ENCODE data around the gene GSK3A. TPM values are rescaled to one million over a fixed set of nuclear protein-coding genes. Genes with fewer than 3 reads are reported as not detected.
A peak's percentile ranks its signal among the peaks of the same experiment; 100 is the strongest.

The GSK3A gene
- total RNA-seq, 1 donor from 2014 or later = 39.8 TPM

GRCh38 chr19:42246922-42247639 lies 4.7 kb upstream of the GSK3A start:
- no peaks in the 10 kb centered on the region for H3K27me3 ChIP-seq (ENCODE audit: low read depth)
- H3K9me3 ChIP-seq = no peaks in the 10 kb centered on the region
- H3K4me1 ChIP-seq = peaks cover 58% of the 10 kb centered on the region
- no peak for DNase-seq
- no peak overlapping the region for H3K27ac ChIP-seq
- intact Hi-C loops (cut with DNase I) = no loop called here
- H3K4me3 ChIP-seq = no peak overlapping the region
- TF ChIP-seq CTCF (IDR thresholded peaks at IDR 0.05) = no peak
- peaks cover 27% of the 10 kb centered on the region for H3K36me3 ChIP-seq
- ATAC-seq = no peak

GRCh38 chr19:42246143-42246921 lies 3.9 kb upstream of the GSK3A start:
- DNase-seq = peak; percentile 65
- H3K4me1 ChIP-seq = peaks cover 56% of the 10 kb centered on the region
- no peak overlapping the region for H3K4me3 ChIP-seq
- peak; percentile 53 for TF ChIP-seq CTCF (IDR thresholded peaks at IDR 0.05)
- no peak for ATAC-seq
- no peaks in the 10 kb centered on the region for H3K9me3 ChIP-seq
- H3K27ac ChIP-seq = peak overlapping the region; percentile 11
- intact Hi-C loops (cut with DNase I) = no loop called here
- H3K27me3 ChIP-seq (ENCODE audit: low read depth) = no peaks in the 10 kb centered on the region
- H3K36me3 ChIP-seq = peaks cover 27% of the 10 kb centered on the region

GRCh38 chr19:42245231-42245630 lies 2.8 kb upstream of the GSK3A start:
- H3K27me3 ChIP-seq (ENCODE audit: low read depth) = no peaks in the 10 kb centered on the region
- peak overlapping the region; percentile 90 for H3K27ac ChIP-seq
- peaks cover 57% of the 10 kb centered on the region for H3K4me1 ChIP-seq
- H3K9me3 ChIP-seq = no peaks in the 10 kb centered on the region
- no peak overlapping the region for H3K4me3 ChIP-seq
- ATAC-seq (no peak), DNase-seq (no peak)
- no peak for TF ChIP-seq CTCF (IDR thresholded peaks at IDR 0.05)
- peaks cover 29% of the 10 kb centered on the region for H3K36me3 ChIP-seq
- intact Hi-C loops (cut with DNase I) = no loop called here

- peak; percentile 63 for TF ChIP-seq CTCF (IDR thresholded peaks at IDR 0.05)
- ATAC-seq = peak; percentile 63 to 65
- Histone ChIP-seq H3K4me1 (peaks cover 53% of the 10 kb centered on the region), H3K9me3 (no peaks in the 10 kb centered on the region), H3K27me3 (ENCODE audit: low read depth) (no peaks in the 10 kb centered on the region), H3K36me3 (peaks cover 29% of the 10 kb centered on the region), H3K27ac (peak overlapping the region; percentile 90), H3K4me3 (peak overlapping the region; percentile 80)
- peak; percentile 95 for DNase-seq
- intact Hi-C loops (cut with DNase I) = no loop called here
Measured at GRCh38 chr19:42244347-42245220, 2.2 kb upstream of the GSK3A start.

GRCh38 chr19:42242069-42242511 lies 312 bp downstream of the GSK3A start:
- Histone ChIP-seq H3K9me3 (no peaks in the 10 kb centered on the region), H3K27ac (peak overlapping the region; percentile 90), H3K36me3 (peaks cover 23% of the 10 kb centered on the region), H3K27me3 (ENCODE audit: low read depth) (no peaks in the 10 kb centered on the region), H3K4me3 (peak overlapping the region; percentile 80), H3K4me1 (peaks cover 50% of the 10 kb centered on the region)
- ATAC-seq (no peak), DNase-seq (no peak)
- intact Hi-C loops (cut with DNase I) = no loop called here
- no peak for TF ChIP-seq CTCF (IDR thresholded peaks at IDR 0.05)

All from lower lobe of right lung (tissue), 2 donors.